ENCODE measurements around the gene MUS81. TPM values are rescaled to one million over a fixed set of nuclear protein-coding genes. Genes with fewer than 3 reads are reported as not detected.

Gene MUS81
- total and polyA plus RNA-seq, 9 of the 15 experiments (the other 6 are each of a cell fraction or from before 2014, with no cell fraction given), result 13.4 to 118 (median 53.7) TPM

- TF ChIP-seq RREB1 (CRISPR knock-in tag; IDR thresholded peaks at IDR 0.05) (peak; percentile 34; the same call in 1 of the 2 replicates), CBX1 (IDR thresholded peaks at IDR 0.05; ENCODE audit: low read depth) (no peak), MEF2A (IDR thresholded peaks at IDR 0.05; ENCODE audit: control insufficient read depth, low read depth, low read length) (no peak), ZEB2 (IDR thresholded peaks at IDR 0.05) (no peak), CHD7 (IDR thresholded peaks at IDR 0.05; ENCODE audit: low read depth, low read length) (no peak), NR2C1 (IDR thresholded peaks at IDR 0.05) (no peak), NR2C1 (tag; IDR thresholded peaks at IDR 0.05) (no peak), PTTG1 (tag; IDR thresholded peaks at IDR 0.05; ENCODE audit: low read depth) (no peak), TBP (optimal IDR thresholded peaks at IDR 0.05; ENCODE audit: low read depth, low read length) (no peak), ATF7 (IDR thresholded peaks at IDR 0.05) (no peak), RBM25 (IDR thresholded peaks at IDR 0.05; ENCODE audit: low read depth, low read length, severe bottlenecking) (no peak)
Observed at GRCh38 chr11:65856689-65857499, 3.3 kb upstream of the MUS81 start (continued).
